ENCODE data around the gene NUDT1. TPM values are rescaled to one million over a fixed set of nuclear protein-coding genes. Genes with fewer than 3 reads are reported as not detected.

Gene NUDT1
- total RNA-seq, 1 donor from 2014 or later: 32.2 TPM

DNA sequence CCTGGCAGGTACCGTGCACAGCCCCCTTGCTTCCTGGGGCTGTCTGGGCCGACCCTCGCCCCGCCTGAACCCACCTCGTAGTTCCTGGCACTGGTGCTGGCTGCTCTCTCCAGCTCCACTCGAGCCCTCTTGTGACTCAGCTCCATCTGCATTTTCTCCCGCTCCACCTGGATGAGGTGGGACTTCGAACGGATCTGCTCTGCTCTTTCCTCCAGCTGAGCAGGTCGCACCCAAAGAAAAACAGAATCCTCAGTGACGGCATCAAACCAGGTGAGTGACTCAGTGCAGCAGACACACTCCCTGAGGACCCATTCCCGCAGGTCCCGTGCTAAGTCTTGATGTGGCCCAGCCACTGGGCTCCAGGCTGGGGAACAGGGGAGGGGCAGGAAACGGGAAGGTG is 16.7 kb upstream of the NUDT1 start:
- TF ChIP-seq, protein P1, sequence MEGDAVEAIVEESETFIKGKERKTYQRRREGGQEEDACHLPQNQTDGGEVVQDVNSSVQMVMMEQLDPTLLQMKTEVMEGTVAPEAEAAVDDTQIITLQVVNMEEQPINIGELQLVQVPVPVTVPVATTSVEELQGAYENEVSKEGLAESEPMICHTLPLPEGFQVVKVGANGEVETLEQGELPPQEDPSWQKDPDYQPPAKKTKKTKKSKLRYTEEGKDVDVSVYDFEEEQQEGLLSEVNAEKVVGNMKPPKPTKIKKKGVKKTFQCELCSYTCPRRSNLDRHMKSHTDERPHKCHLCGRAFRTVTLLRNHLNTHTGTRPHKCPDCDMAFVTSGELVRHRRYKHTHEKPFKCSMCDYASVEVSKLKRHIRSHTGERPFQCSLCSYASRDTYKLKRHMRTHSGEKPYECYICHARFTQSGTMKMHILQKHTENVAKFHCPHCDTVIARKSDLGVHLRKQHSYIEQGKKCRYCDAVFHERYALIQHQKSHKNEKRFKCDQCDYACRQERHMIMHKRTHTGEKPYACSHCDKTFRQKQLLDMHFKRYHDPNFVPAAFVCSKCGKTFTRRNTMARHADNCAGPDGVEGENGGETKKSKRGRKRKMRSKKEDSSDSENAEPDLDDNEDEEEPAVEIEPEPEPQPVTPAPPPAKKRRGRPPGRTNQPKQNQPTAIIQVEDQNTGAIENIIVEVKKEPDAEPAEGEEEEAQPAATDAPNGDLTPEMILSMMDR (conservative IDR thresholded peaks at IDR 0.05): no peak
- peaks cover 11% of the 10 kb centered on the region for H3K36me3 Mint-ChIP-seq
- no peak overlapping the region for H3K27ac Mint-ChIP-seq
- no peaks in the 10 kb centered on the region for H3K4me1 Mint-ChIP-seq (ENCODE audit: unreplicated experiment)
- no peak for DNase-seq (ENCODE audit: extremely low spot score, unreplicated experiment)
- no peaks in the 10 kb centered on the region for H3K9me3 Mint-ChIP-seq
- H3K4me3 Mint-ChIP-seq: no peak overlapping the region
- no peaks in the 10 kb centered on the region for H3K27me3 Mint-ChIP-seq

DNA sequence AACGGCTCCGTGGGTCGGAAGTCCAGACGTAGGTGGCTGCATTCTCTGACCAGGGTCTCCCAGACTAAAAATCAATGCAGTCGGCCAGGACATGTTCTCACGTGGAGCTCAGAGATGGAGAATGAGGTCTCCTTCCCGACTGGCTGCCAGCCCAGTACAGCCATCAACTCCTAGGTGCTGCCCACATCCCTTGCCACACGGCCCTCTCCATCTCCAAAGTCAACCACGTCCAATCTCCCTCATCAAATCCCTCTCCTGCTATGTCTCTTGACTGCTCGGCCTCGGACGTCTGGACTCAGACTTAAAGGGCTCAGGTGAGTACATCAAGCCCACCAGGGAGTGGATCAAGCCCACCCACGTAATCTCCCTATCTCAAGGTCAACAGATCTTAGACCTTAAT is 16.2 kb upstream of the NUDT1 start:
- Mint-ChIP-seq H3K27ac (no peak overlapping the region), H3K27me3 (no peaks in the 10 kb centered on the region), H3K4me3 (no peak overlapping the region), H3K4me1 (ENCODE audit: unreplicated experiment) (no peaks in the 10 kb centered on the region), H3K9me3 (no peaks in the 10 kb centered on the region), H3K36me3 (peaks cover 11% of the 10 kb centered on the region)
- no peak for DNase-seq (ENCODE audit: extremely low spot score, unreplicated experiment)
- TF ChIP-seq, protein P1 (conservative IDR thresholded peaks at IDR 0.05): no peak

DNA sequence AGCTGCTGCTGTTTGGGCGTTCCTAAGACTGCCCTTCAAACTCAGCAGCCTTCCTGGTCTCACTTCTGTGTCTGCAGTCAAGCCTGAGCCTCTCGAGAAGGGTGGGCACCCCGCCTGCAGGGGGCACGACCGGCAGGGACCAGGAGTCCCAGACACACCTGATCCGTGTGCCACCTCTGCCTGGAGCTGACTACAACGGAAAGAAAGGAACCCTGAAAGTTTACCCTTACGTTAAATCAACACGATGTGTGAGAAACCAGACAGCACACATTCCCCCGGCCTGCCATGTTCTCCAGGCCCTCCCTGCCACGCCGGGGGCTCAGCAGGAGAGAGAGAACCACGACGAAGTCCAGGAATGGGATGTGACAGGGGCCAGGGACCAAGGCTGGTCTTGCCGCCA is 14.3 kb upstream of the NUDT1 start:
- Mint-ChIP-seq H3K27me3 (no peaks in the 10 kb centered on the region), H3K27ac (no peak overlapping the region), H3K4me1 (ENCODE audit: unreplicated experiment) (peaks cover 5% of the 10 kb centered on the region), H3K9me3 (no peaks in the 10 kb centered on the region), H3K4me3 (no peak overlapping the region), H3K36me3 (peaks cover 8% of the 10 kb centered on the region)
- DNase-seq (ENCODE audit: extremely low spot score, unreplicated experiment): no peak
- TF ChIP-seq, protein P1 (conservative IDR thresholded peaks at IDR 0.05): no peak

DNA sequence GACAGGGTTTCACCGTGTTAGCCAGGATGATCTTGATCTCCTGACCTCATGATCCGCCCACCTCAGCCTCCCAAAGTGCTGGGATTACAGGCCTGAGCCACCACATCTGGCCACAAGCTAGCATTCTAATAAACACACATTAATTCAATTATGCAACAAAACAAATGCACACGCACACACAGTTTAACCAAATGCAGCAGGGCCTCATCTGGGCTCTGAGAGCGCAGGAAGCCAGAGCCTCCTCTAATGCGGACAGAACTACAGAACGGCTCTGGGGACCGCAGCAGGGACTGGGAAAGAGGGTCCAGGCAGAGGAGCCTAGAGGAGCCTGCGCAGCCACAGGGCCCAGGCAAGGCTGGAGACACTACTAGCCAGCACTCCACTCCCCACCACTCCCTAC is 13.1 kb upstream of the NUDT1 start:
- TF ChIP-seq, protein P1 (conservative IDR thresholded peaks at IDR 0.05): no peak
- no peak overlapping the region for H3K27ac Mint-ChIP-seq
- no peak for DNase-seq (ENCODE audit: extremely low spot score, unreplicated experiment)
- H3K4me1 Mint-ChIP-seq (ENCODE audit: unreplicated experiment): peaks cover 5% of the 10 kb centered on the region
- peaks cover 8% of the 10 kb centered on the region for H3K36me3 Mint-ChIP-seq
- H3K4me3 Mint-ChIP-seq: no peak overlapping the region
- H3K27me3 Mint-ChIP-seq: no peaks in the 10 kb centered on the region
- no peaks in the 10 kb centered on the region for H3K9me3 Mint-ChIP-seq

DNA sequence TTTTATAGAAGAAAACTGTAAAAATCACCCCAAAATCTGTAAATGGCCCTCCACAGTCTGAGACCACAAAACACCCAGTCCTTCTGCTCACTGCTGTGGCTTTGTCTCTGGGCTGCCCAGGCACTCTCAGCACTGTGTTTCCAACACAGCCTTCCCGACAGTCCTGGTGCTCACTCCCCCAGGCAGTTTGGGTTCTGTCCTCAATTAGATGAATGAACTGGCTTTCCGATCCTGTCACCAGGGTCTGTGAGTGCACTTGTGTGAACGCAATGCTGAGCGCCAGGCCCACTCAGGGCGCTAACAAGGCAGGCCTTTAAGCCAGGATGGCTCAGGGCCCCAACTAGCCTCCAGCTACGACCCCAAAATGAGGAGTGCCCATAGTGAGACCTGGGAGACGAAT is 12.6 kb upstream of the NUDT1 start:
- H3K27ac Mint-ChIP-seq: peak overlapping the region; percentile 22
- H3K36me3 Mint-ChIP-seq: peaks cover 5% of the 10 kb centered on the region
- no peaks in the 10 kb centered on the region for H3K9me3 Mint-ChIP-seq
- TF ChIP-seq, protein P1 (conservative IDR thresholded peaks at IDR 0.05): no peak
- no peaks in the 10 kb centered on the region for H3K27me3 Mint-ChIP-seq
- H3K4me3 Mint-ChIP-seq: no peak overlapping the region
- peaks cover 5% of the 10 kb centered on the region for H3K4me1 Mint-ChIP-seq (ENCODE audit: unreplicated experiment)
- DNase-seq (ENCODE audit: extremely low spot score, unreplicated experiment): no peak

DNA sequence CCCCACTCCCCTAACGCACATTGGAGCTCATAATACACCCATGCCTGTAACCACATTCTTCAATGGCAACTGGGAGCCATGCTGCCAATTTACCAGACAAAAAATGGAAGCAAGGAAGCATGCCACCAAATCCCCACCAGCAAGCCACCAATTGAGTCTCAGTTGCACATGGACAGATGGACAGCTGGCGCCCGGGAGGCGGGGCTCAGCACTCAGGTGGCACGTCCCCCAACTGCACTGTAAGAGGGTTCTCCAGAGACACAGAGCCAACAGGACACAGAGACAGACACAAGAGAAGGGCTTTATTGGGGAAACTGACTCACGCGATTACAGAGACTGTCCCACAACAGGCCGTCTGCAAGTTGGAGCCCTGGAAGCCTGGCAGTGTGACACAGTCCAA is 11.8 kb upstream of the NUDT1 start:
- H3K4me1 Mint-ChIP-seq (ENCODE audit: unreplicated experiment): peaks cover 10% of the 10 kb centered on the region
- H3K9me3 Mint-ChIP-seq: no peaks in the 10 kb centered on the region
- H3K36me3 Mint-ChIP-seq: peaks cover 10% of the 10 kb centered on the region
- DNase-seq (ENCODE audit: extremely low spot score, unreplicated experiment): no peak
- peak overlapping the region; percentile 25 for H3K4me3 Mint-ChIP-seq
- H3K27ac Mint-ChIP-seq: peak overlapping the region; percentile 36
- TF ChIP-seq, protein P1 (conservative IDR thresholded peaks at IDR 0.05): no peak
- no peaks in the 10 kb centered on the region for H3K27me3 Mint-ChIP-seq
